GM12891 (cell line): Measurements from ENCODE around the gene NEGR1.

Source experiments
- POLR2AphosphoS5 ChIP-seq: IDR thresholded peaks from 2 replicates; pipeline ENCODE4 v1.6.1; 2011; ENCODE audit warnings: low read depth, low read length, control low read depth
- TAF1 ChIP-seq: IDR thresholded peaks from 2 replicates; pipeline ENCODE4 v1.6.1; 2011; ENCODE audit warnings: low read depth, low read length, control low read depth

GRCh38 chr1:71738910-71739309 lies 543.4 kb downstream of the NEGR1 start:
- TF ChIP-seq POLR2AphosphoS5 = no peak
- TF ChIP-seq TAF1 = no peak
